GM18505 (cell line): ENCODE results near the gene SLAMF1.
A peak's percentile ranks its signal among the peaks of the same experiment; 100 is the strongest.

Experiments
- ATAC-seq: cut with Tn5 transposase; IDR thresholded peaks from one replicate; pipeline ENCODE4 v1.9.1; 2021; ENCODE audit not compliant: unreplicated experiment
- POLR2A ChIP-seq: IDR thresholded peaks from 4 replicates; pipeline ENCODE4 v1.6.1; 2011; ENCODE audit warnings: borderline replicate concordance; ENCODE audit not compliant: insufficient read depth, insufficient read length; ENCODE audit errors: extremely low read depth

Gene SLAMF1

DNA sequence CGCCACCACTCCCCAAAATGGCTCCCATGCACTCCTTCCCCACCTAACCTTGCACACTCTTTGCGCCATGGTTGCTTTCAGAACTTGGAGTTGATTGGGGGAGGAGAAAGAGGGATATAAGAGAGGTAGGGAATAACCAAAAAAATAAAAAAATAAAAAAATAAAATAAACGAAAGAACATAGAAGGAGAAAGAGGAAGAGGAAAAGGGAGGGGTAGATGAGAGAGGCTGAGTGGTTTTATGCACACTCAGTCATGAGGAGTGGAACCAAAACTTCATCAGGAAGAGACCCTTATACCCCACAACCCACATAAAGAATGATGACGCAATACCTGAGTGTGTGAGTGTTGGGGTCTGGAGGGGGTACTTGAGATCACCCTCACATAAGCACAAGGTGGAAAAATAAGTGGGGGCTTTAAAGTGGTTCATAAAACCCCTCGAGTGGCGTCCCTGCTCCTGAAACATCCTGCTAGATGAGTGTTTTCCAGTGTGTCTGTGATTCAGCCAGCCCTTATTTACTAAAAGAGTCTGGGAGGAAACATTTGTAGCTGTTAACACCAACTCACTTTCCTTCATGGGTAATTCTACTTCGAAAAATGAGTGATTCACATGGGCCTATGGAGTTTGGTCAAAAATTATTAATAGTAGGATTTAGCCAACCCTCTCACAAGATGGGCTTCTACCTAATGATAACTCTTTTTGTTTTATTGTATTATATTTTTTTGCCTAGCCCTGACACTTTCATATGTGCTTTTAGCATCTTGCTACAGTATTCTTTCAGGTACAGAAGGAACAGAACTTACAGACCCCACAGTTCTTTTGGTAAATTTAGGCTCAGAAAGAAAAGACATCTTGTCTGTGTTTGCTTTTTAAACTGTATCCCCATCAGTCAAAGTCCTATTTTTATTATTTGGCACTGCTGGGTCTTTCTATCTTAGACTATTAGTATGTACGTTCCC, 5.2 kb downstream of the SLAMF1 start:
- ATAC-seq, result no peak
- TF ChIP-seq POLR2A, result peak; percentile 65

DNA sequence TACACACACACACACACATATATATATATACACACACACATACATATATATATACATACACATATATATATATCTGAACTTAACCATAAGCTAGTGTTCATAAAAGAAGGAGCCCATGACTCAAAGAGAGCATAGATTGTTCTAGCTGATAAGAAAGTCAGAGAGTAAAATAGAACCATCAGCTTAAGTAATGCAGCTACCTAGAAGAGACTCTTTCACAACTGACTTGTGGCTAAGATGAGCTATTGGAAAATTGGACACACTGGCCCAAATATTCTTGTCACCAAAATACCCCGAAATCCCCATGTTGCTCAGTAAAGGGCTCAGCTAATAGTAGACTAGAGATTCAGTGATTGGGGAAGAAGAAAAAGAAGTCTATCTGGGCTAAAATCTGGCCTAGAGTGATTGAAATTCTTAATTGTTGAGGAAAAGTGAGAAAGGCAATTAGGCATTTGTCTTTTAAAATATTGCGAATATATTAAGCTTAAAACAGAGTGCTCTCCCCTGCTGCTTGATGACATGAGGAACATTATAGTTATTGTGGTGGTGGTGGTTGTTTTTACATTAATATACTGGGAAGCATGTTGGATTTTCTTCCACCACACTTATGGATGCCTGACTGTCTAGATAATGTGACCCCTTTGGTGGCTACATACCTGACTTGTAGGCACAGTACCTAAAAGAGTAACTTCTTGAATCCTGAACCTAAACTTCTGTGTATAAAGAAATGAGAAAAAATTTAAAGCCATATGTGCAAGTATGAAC, 6.3 kb downstream of the SLAMF1 start:
- ATAC-seq, result no peak
- peak; percentile 55 for TF ChIP-seq POLR2A

DNA sequence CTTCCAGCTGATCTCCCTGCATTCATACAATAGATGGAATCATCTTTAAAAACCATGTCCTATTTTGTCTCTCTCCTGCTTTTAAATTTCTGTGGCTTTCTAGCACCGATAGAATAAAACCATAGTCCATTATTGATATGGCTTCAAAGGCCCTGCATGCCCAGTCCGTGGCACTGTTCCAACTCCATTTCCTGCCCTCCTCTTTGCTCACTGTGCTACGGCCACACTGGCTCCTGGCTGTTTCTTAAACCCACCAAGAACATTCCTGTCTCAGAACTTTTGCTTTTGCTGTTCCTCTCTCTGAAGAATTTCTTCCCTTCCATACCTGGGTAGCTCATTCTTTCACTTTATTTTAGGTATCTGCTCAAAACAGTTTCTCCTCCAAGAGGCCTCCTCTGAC, 7.2 kb downstream of the SLAMF1 start:
- peak; percentile 12 for TF ChIP-seq POLR2A
- no peak for ATAC-seq

DNA sequence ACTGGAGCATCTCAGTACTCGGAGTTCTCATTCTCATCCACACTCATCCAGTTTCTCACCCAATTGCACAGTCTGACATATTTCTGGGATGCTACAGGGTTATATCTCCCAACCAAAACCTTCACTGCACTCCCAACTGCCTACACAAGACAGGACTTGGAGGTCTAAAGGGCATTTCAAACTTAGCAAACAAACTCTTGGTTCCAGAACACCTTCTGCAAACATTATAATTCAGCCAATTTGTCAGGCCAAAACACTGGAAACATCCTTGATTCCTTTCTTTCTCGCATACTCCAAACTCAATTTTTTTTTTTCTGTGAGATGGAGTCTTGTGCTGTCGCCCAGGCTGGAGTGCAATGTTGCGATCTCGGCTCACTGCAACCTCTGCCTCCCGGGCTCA, 7.9 kb downstream of the SLAMF1 start:
- peak; percentile 18 for TF ChIP-seq POLR2A
- no peak for ATAC-seq

DNA sequence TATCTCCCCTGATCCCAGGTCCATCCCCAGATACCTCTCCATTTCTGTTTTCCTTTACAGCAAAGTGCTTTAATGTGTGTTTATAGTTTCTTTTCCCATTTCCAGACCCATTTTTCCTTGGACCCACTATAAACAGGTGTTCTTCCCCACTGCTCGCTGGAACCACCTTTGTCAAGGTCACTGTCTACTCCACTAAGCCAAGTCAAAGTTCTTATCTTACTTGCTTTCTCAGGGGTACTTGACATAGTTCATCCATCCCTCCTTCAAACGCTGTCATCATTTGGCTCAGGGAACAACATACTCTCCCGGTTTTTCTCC, 8.3 kb downstream of the SLAMF1 start:
- no peak for ATAC-seq
- TF ChIP-seq POLR2A, result no peak

DNA sequence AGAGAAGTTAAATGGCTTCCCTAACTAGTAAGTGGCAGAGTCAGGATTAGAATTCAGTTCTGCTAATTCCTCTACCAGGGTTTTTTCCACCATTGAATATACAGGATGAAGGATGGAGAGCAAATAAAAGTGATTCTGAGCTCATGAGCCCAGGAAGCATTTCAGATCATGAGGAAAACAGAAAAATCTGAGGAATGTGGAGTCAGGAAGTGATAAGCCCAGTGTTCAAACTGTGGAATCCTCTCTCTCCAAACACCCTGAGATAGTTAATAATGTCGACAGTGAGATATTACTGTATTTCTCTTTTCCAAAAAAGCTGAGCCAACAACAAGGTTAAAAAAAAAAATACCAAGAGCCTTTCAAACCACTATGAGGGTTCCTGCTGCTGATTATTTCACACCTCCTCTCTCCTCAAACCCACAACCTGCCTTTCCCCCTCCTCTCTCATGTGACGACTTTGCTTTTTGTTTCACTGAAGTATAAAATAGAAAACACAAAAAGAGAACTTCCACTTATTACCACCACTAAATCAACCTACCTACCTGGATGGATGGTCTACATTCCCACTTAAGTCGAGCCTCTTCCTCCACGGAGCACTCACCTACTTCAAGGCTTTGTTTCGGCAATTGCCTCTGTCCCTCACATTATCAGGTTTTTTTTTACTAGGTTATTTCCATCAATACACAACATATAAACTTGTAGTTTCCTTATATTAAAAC, 8.9 kb downstream of the SLAMF1 start:
- ATAC-seq, result no peak
- TF ChIP-seq POLR2A, result peak; percentile 61

DNA sequence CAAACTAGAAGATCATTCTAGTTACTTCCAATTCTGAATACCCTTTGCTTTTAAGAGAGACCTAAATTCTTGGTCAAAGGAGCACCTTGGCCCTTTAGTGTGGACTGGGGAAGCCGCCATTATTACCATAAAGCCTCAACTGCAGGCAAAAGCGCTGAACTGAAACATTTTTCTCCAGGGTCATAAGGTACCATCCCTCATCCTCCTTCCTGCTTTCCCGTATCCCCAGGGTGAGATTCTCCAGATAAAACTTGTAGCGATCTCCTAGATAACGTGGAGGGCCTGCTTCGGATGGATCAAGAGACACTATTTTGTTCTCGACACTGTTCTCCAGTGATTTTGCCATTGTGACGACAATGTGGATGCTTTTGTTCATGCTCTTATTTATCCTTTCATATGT, 9.8 kb downstream of the SLAMF1 start:
- TF ChIP-seq POLR2A, result no peak
- ATAC-seq, result no peak

DNA sequence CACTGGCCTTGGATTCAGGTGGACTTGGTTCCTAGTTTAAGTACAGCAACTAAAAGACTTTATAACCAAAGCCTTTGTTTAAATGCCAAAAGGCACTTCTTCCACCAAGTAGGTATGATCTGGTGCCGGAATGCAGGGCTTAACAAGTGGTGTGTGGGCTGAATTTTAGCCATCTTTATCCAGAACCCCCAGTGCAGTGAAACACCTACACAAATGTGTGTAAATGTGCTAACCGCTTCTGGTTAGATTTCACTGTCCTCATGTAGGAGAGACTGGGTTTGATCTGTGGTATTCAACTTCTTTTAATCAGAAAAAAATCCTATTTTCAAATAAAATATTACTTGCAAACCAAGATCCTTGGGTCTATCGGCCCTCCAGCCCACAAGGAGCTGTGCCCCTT, 10.3 kb downstream of the SLAMF1 start:
- no peak for TF ChIP-seq POLR2A
- no peak for ATAC-seq

DNA sequence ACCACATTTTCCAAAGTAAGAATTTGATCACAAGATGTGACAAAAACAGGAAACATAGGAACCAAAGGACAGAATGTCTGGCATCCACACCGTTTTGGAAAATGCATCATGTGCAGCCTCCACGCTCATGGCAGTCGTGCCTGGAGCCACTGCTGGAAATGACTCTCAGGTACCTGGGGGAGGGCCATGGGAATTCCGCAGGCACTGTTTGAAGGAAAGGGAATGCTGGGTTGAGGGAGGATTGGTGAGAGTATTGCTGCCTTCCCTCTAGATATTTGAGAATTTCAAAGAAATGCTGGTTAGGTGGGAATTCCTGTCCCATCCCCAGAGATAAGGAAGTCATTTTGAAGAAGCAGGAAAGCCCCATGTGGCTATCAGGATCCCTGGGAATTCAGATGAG, 10.8 kb downstream of the SLAMF1 start:
- no peak for ATAC-seq
- no peak for TF ChIP-seq POLR2A

DNA sequence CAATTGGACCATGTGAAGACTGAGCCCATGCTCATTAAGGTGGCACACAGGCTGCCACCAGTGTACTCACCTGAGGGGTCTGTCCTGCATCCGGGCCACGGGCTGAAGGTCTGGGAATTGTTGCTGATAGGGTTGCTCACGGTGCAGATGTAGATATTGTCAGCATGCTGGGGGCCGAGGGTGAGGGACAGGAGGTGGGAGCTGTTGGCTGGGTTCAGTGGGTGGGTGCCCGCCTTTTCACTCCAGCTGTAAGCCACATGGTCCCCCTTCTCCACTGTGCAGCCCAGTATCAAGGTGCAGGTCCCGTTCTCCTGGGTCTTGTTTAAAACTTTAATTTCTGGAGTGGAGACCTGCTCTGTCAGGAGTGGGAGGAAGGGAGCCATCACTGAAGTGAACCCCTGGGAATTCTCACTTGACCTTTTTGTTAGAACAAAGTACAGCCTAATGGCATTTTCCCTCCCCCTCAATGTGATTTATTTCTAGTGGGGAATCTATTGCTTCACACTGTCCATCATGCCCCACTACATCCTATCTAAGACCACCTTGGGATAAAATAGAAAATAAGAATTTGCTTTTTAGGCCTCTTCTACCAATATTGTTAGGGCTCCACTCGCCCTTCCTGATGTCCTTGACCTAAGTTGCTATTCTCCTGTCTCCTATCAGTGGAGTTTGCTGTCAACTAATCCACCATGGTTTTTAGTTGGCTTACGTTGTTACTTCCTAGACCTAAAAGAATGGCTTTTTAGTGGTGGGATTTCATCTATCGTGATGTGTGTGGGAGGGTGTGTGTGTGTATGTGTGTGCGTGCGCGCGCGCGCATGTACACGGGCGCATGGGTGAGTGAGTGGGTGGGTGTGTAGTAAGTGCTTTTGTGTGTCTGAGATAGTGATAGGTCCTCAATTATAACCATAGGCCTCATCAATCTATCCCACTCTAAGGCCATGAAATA, 12.0 kb downstream of the SLAMF1 start:
- no peak for ATAC-seq
- TF ChIP-seq POLR2A, result peak; percentile 84

DNA sequence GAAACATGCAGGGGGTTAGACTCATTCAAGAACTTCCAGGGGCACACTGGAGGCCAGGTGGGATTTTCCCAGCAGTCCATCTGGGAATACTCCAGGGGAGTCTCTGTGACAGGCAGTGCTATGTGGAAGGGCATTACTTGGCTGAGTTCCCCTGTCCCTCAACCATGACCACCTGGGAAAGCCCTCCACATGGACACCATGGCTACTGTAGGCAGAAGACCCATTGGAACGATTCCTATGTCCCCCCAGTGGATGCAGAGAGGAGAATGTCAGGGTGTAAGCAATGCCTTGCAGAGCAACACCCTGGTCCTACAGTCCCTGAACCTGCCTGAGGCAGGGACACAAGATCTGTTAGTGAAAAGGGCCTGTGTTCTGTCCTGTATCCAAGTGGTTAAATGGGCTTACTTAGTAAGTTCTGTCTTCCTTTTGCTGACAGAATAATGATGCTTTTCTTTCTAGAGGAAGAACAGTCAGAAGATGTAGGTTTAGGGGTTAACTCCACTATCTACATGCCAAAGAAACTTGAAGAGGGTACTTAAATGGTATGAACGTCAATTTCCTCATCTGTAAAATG, 13.4 kb downstream of the SLAMF1 start:
- no peak for ATAC-seq

DNA sequence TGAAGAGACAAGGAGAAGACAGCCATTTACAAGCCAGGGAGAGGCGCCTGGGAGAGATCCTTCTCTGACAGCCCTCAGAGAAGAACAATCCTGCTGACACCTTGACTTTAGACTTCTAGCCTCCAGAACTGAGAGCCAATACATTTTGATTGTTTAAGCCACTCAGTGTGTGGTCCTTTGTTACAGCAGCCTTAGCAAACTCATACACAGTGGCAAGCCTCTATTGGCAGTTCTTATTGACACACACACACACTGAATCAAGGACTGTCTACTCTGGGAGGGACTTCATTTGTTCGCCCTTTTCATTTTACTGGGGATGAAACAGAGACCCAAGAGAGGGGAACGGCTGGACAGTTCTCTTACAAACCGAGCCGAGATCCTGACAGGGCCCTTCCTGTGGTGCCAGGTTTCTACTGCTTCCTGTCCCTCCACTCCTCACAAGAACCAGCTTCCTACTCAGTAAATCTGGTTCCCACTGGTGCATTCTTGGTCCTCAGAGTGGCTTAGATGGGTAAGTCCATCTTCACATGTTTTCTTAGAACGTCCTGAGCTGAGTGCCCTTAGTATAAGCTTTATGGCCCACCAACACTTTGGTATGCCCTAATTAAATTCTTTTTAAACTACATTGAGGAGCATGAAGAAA, 14.7 kb downstream of the SLAMF1 start:
- no peak for ATAC-seq

More for the DNA sequence above, 13.4 kb downstream of the SLAMF1 start:
- peak; percentile 37 for TF ChIP-seq POLR2A

More for the DNA sequence above, 14.7 kb downstream of the SLAMF1 start:
- TF ChIP-seq POLR2A, result peak; percentile 60
